NOMO-1 (cell line): ENCODE measurements around the gene SLX4IP.

Source experiments
- DNase-seq, 2 experiments: peaks; one replicate each; lab custom pipeline; 2025; ENCODE audit not compliant: unreplicated experiment in 2 of 2; lab: John Stamatoyannopoulos, UW

The SLX4IP gene

DNA sequence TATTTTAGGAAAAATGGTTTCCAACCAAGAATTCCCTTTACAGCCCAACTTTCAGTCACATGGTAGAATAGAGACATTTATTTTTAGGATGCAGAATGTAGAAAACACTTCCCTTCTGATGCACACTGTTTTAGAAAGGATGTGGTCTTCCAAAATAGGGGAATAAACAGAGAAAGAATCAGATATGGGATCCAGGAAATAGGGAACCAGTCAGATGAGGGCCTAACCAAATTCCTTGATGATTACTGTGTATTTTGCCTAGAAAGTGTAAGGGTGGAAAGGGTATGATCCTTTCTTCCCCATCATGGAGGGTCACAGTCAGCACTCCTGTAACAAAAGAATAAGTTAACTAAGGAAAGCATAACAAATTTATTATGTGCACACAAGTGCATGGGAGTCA is 27.4 kb downstream of the SLX4IP start:
- DNase-seq, result no peak

DNA sequence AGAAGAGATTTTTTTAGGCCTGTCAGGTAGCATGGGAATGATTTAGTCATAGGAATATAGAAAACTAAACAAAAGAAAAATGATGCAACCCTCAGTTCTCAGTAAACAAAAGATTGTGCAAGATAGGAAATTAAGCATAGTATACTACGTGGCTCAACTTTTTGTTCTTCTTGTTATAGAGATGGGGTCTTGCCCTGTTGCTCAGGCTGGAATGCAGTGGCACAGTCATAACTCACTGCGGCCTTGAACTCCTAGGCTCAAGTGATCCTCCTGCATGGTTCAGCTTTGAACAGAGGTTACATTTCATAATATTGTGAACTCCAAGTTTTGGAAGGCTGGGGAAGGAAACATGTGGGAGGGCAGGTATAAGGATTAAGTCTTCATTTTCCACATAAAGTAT is 28.5 kb downstream of the SLX4IP start:
- DNase-seq, result no peak

DNA sequence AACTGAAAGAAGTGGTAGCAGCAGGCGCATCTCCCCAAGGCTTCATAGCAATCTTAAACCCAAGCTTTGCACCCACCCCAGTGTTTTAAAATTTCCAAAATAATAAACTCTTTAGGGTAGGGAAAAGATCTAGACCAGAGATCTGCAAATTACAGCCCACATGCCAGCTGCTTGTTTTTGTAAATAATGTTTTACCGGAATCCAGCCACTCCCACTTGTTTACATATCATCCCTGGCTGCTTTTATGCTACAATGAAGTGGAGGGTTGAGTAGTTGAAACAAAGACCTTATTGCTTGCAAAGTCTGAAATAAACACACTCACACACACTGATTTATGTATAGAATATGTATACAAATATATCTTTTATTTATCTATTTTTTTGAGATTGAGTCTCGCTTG is 30.0 kb downstream of the SLX4IP start:
- no peak for DNase-seq

DNA sequence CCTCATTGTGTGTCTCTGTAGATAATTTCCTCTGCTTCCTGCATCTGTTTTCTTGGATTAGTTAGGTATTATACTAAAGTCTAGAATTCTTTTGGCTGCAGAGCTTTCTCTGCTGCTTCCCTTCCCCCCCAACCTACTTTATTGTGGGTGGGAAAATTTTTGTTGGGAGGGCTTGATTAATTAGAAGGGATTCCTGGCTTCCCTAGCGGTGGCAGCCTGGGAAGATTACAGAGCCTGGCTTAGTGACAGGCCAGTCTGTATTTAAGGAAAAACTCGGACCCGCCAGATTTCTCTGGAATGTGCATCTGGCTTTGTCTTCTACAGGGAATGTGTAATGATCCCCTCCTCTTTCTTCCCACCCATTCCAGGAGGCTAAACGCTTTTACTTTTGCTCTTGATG is 31.2 kb downstream of the SLX4IP start:
- DNase-seq, result no peak

DNA sequence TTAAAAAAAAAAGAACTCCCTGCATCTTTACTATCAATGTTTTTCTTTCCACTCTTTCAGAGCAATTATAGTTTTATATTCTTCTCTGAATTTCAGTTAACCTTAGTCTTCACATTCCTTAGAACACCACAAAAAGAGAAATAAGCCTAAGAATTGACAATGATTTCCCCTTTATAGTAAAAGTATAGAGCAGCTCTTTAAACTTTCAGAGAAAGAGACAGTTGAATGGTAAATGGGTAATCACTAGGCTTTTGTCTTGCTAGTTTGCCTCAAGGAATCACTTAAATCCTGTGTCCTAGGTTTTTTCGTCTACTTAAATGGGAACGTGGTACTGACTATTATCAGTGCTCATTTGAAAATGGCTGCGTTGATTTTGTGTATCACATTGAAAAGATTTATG is 31.8 kb downstream of the SLX4IP start:
- no peak for DNase-seq

GRCh38 chr20:10467681-10468339 is 32.7 kb downstream of the SLX4IP start:
- no peak for DNase-seq

DNA sequence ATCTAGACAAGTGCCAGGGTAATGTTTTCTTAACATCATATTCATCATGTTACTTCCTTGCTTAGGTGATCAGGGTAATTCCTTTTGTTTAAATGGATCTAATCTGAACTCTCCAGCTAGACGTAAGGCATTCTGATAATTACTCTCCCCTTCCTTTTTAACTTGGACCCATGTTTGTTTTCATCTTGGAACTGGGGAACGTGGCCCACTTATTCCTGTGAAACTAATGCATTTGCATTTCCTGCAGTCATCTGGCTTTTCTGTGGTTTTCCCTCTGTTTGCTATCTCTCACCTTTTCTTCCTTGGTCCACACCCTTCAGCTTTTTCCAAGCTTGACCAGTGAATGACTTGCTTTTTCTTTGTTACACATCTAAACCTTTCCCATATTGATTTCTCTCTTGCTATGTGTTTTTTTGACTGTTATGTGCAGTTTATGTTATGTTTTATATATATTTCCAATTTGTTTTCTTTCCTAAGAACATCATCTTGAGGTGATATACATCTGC is 33.3 kb downstream of the SLX4IP start:
- no peak for DNase-seq

GRCh38 chr20:10469056-10469455 is 34.0 kb downstream of the SLX4IP start:
- peak in 1 of 2 experiments; percentile 35 for DNase-seq

DNA sequence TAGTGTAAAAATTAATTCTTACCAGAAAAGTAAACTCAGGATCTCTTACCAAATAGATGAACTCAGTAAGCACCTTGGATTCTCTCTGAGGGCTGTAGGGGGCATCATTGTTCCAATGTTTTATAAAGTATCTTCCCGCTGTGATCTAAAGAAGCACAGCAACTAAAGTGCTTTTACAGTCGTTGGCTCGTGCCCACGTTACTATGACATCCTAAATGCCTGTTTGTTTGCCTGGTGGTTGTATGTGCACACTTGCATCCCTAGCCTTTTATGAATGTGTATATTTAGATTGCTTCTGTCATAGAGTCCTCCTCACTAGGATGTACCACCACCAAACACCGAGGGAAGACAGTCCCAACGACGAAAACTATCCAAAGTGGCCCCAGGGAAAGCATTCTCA is 34.5 kb downstream of the SLX4IP start:
- DNase-seq, result peak; percentile 56 to 83

- no peak for DNase-seq
Observed at GRCh38 chr20:10470276-10470675, 35.2 kb downstream of the SLX4IP start.

DNA sequence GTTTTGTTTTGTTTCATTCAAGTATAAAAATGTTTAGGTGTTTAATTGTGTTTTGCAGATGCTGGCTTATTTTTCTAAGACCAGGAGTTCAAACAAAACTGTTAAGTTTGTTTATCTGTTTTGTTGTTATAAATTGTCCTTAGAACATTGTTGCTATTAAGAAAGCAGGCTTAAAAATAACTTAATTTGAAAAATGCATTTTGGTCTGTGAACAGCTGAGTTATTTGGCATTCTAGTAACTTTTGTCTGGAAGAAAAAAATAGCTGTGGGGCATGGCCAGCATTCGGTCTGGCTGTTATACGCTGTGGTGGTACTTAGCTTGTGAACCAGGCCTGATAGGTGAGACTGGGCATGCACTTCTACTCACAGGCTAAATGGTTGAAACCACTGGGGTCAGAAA is 37.8 kb downstream of the SLX4IP start:
- DNase-seq, result no peak

GRCh38 chr20:10474606-10475184 is 39.6 kb downstream of the SLX4IP start:
- DNase-seq, result peak in 1 of 2 experiments; percentile 15

DNA sequence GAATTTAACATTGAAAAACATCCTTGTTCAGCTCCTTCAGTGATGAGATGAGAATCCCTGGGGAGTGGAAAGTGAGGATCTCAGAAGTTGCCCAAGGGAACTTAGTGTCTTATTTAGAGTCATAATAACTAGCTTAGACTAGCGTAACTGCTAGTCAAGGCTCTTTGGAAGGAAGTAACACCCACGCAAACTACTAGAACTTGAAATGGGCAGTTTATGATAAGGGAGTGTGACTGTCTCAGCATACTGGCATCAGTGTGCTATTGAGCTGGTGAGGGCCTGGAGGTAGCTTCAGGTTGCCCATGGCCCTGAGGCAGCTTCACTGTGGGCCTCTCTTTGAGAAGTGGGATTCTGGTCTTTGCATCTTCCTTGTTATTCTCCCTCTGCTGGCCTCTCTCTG is 40.1 kb downstream of the SLX4IP start:
- no peak for DNase-seq

GRCh38 chr20:10476319-10476724 is 41.2 kb downstream of the SLX4IP start:
- DNase-seq, result peak; percentile 65 to 87

DNA sequence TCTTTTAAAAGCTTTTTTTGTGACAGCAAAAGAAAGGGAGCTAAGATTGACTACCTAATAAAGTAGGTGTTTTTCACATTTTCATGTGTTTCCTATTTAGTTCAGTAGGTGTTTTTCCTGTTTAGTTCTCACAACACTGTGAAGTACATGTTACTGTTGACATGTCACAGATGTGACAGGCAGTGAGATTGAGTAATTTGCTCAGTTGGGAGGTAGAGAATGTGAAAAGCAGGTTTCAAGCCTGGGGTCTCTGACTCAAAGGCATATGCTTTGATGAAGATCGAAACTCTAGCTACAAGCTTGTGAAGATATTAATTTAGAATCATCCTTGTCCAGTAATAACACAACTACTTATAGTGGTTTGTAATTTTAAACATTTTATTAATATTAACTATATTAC is 43.1 kb downstream of the SLX4IP start:
- DNase-seq, result no peak

- no peak for DNase-seq
Observed at GRCh38 chr20:10478930-10479329, 43.8 kb downstream of the SLX4IP start.

- DNase-seq, result no peak
Observed at GRCh38 chr20:10481676-10482075, 46.6 kb downstream of the SLX4IP start.

GRCh38 chr20:10483691-10484090 is 48.6 kb downstream of the SLX4IP start:
- no peak for DNase-seq

DNA sequence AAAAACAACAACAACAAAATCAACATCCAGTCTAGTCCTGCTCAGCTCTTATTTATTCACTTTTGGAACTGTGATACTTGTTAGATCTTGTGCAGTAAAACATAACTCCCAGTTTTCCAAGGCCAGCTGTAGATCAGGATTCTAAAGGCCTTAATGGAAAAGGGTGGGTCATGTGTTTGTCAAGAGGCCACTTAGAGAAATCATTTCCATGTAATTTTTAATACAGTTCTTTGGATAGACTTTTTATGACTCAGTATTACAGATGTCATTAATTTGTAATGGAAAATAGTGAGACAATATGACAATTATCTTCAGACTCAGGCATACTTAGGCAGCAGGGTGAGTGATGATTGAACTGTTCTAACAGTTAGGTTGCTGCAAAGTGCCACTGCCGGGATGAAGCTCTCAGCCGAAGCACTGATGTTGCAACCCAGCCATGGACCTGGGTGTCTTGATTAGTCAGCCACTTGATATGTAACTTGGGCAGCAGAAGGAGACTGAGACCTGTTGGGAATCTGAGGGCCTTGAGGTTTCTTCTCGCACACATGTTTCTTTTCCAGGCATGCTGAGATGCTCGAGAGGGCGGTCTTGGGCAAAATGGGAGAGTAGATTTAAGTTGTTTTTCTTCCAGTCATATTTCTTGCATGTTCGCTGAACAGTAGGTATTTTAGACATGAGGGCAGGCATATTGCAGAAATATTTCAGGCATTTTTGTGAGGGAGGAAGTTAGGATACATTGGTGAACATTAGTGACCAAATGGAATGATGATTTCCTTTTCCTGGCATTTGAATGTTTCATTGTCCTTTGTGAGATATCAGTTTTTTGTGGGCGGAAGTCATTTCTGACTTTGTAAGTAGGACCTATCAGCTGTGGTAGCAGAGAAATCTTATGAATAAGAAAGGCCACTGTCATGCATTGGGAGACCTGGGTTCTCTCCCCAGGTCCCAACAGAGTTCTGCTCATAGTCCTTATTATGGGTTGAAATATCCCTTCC is 52.3 kb downstream of the SLX4IP start:
- DNase-seq, result peak in 1 of 2 experiments; percentile 29

GRCh38 chr20:10488534-10488933 is 53.4 kb downstream of the SLX4IP start:
- DNase-seq, result peak; percentile 22 to 79

GRCh38 chr20:10489853-10490252 is 54.7 kb downstream of the SLX4IP start:
- DNase-seq, result no peak
